HEK293 (cell line): Measurements from ENCODE around the gene TRMT1.

ENCODE experiments used
- CTCF ChIA-PET: fragments of 350-600 bp; formaldehyde crosslinking; extraction: SDS; loops from one replicate; lab custom pipeline; 2021; ENCODE audit warnings: antibody characterized with exemption; lab: Yijun Ruan, JAX
- POLR2A ChIA-PET: fragments of 300-600 bp; formaldehyde crosslinking; extraction: SDS; loops from one replicate; lab custom pipeline; 2020; ENCODE audit warnings: antibody characterized with exemption, inconsistent platforms; lab: Yijun Ruan, JAX
- H3K27ac ChIP-seq: fragments of 200-500 bp; sonication (Bioruptor generic); 2 replicates; pipeline ENCODE4 v1.5.1; 2014; ENCODE audit warnings: low read depth, low read length, control low read depth, inconsistent platforms; ENCODE audit errors: extremely low read depth
- H3K36me3 ChIP-seq, 2 experiments: fragments of 200-500 bp in 1 of 2; sonication (Bioruptor generic) in 1 of 2; 1 replicate in 1 of 2; 2 replicates in 1 of 2; pipeline ENCODE4 v1.5.1; 2014 to 2017; ENCODE audit warnings: inconsistent platforms in 2 of 2, low read length in 2 of 2; ENCODE audit not compliant: control insufficient read depth in 2 of 2, insufficient read depth in 1 of 2
- H3K4me1 ChIP-seq: fragments of 200-500 bp; sonication (Bioruptor generic); 2 replicates; pipeline ENCODE4 v1.5.1; 2014; ENCODE audit warnings: mild to moderate bottlenecking, low read length, inconsistent platforms; ENCODE audit not compliant: control insufficient read depth, insufficient read depth
- H3K4me3 ChIP-seq: 2 replicates; pipeline ENCODE4 v1.5.1; 2011; ENCODE audit warnings: low read depth, mild to moderate bottlenecking, control low read depth, low read length, moderate library complexity
- H3K9me3 ChIP-seq: fragments of 200-500 bp; sonication (Bioruptor generic); 2 replicates; pipeline ENCODE4 v1.5.1; 2014; ENCODE audit warnings: low read depth, low read length, inconsistent platforms; ENCODE audit not compliant: control insufficient read depth, insufficient read depth
- HOXA7 ChIP-seq: sonication (generic); formaldehyde crosslinking; IDR thresholded peaks from 2 replicates; pipeline ENCODE4 v1.8.1; 2022; ENCODE audit warnings: missing genetic modification reagents, borderline replicate concordance
- PBX3 ChIP-seq: sonication (generic); formaldehyde crosslinking; IDR thresholded peaks from 2 replicates; pipeline ENCODE4 v1.8.1; 2022; ENCODE audit warnings: mild to moderate bottlenecking, moderate library complexity, missing genetic modification reagents
- SETDB1 ChIP-seq: IDR thresholded peaks from one replicate; pipeline ENCODE4 v1.6.1; 2017; ENCODE audit warnings: mild to moderate bottlenecking, low read length, moderate library complexity, mixed read lengths; ENCODE audit not compliant: insufficient read length
- SP3 ChIP-seq: fragments of 450-650 bp; formaldehyde crosslinking; IDR thresholded peaks from 2 replicates; pipeline ENCODE4 v1.5.1; 2016; ENCODE audit warnings: missing biosample characterization, missing genetic modification characterization
- SP7 ChIP-seq: fragments of 450-650 bp; formaldehyde crosslinking; IDR thresholded peaks from 2 replicates; pipeline ENCODE4 v1.5.1; 2016; ENCODE audit warnings: missing biosample characterization, missing genetic modification characterization
- TSHZ1 ChIP-seq: fragments of 450-650 bp; formaldehyde crosslinking; IDR thresholded peaks from 2 replicates; pipeline ENCODE4 v1.5.1; 2016; ENCODE audit warnings: missing biosample characterization, missing genetic modification characterization, borderline replicate concordance
- ZBTB6 ChIP-seq: fragments of 450-650 bp; formaldehyde crosslinking; IDR thresholded peaks from 2 replicates; pipeline ENCODE4 v1.5.1; 2017; ENCODE audit warnings: missing biosample characterization, missing genetic modification characterization
- ZFP69B ChIP-seq: fragments of 450-650 bp; formaldehyde crosslinking; IDR thresholded peaks from 2 replicates; pipeline ENCODE4 v1.5.1; 2016; ENCODE audit warnings: missing biosample characterization, missing genetic modification characterization
- ZIC2 ChIP-seq: fragments of 450-650 bp; formaldehyde crosslinking; IDR thresholded peaks from 2 replicates; pipeline ENCODE4 v1.5.1; 2016; ENCODE audit warnings: missing biosample characterization, missing genetic modification characterization
- ZNF121 ChIP-seq: fragments of 450-650 bp; formaldehyde crosslinking; IDR thresholded peaks from 2 replicates; pipeline ENCODE4 v1.5.1; 2016; ENCODE audit warnings: missing biosample characterization, missing genetic modification characterization
- ZNF174 ChIP-seq: fragments of 450-650 bp; formaldehyde crosslinking; IDR thresholded peaks from 2 replicates; pipeline ENCODE4 v1.5.0; 2017; ENCODE audit warnings: missing biosample characterization, mild to moderate bottlenecking, missing genetic modification characterization
- ZNF24 ChIP-seq: fragments of 450-650 bp; formaldehyde crosslinking; IDR thresholded peaks from 2 replicates; pipeline ENCODE4 v1.5.1; 2016; ENCODE audit warnings: missing biosample characterization, missing genetic modification characterization
- ZNF280C ChIP-seq: fragments of 450-650 bp; formaldehyde crosslinking; IDR thresholded peaks from 2 replicates; pipeline ENCODE4 v1.5.1; 2016; ENCODE audit warnings: missing biosample characterization, missing genetic modification characterization
- ZNF311 ChIP-seq: fragments of 450-650 bp; formaldehyde crosslinking; IDR thresholded peaks from 2 replicates; pipeline ENCODE4 v1.5.1; 2017; ENCODE audit warnings: missing biosample characterization, missing genetic modification characterization, borderline replicate concordance
- ZNF449 ChIP-seq: fragments of 450-650 bp; formaldehyde crosslinking; IDR thresholded peaks from 2 replicates; pipeline ENCODE4 v1.5.1; 2017; ENCODE audit warnings: missing biosample characterization, mild to moderate bottlenecking, missing genetic modification characterization, moderate library complexity
- ZNF561 ChIP-seq: fragments of 450-650 bp; IDR thresholded peaks from 2 replicates; pipeline ENCODE4 v1.5.1; 2018; ENCODE audit warnings: missing biosample characterization, missing genetic modification characterization, borderline replicate concordance
- ZNF571 ChIP-seq: fragments of 450-650 bp; formaldehyde crosslinking; IDR thresholded peaks from 2 replicates; pipeline ENCODE4 v1.5.0; 2017; ENCODE audit warnings: missing biosample characterization, missing genetic modification characterization
- ZNF692 ChIP-seq: fragments of 450-650 bp; formaldehyde crosslinking; IDR thresholded peaks from 2 replicates; pipeline ENCODE4 v1.5.1; 2016; ENCODE audit warnings: missing biosample characterization, missing genetic modification characterization
- ZNF837 ChIP-seq: fragments of 450-650 bp; formaldehyde crosslinking; IDR thresholded peaks from 2 replicates; pipeline ENCODE4 v1.5.1; 2016; ENCODE audit warnings: missing biosample characterization, missing genetic modification characterization
- ZXDB ChIP-seq: fragments of 450-650 bp; formaldehyde crosslinking; IDR thresholded peaks from 2 replicates; pipeline ENCODE4 v1.5.1; 2016; ENCODE audit warnings: missing biosample characterization, missing genetic modification characterization

TRMT1 gene

GRCh38 chr19:13164343-13165161, 48.0 kb upstream of the TRMT1 start (continued):
- TF ChIP-seq ZBTB6 (tag by site-specific recombination) (0 out of 2 replicates have a peak, but pooled peaks have one; percentile 12), SP7 (peak; percentile 97), SP3 (tag by site-specific recombination) (peak; percentile 84)
- TF ChIP-seq, all 188 proteins: peak for 42

GRCh38 chr19:13163609-13164342, 47.2 kb upstream of the TRMT1 start:
- peak overlapping the region; percentile 0 for H3K4me3 ChIP-seq
- ChIA-PET CTCF (interaction anchor here (0.8 to 1.7 kb wide), 3 partner anchors 12 to 70 kb away, joined by 3 to 5 read pairs (median 3); no protein-coding TSS in a partner anchor), POLR2A (interaction anchor here (0.6 to 6.3 kb wide), 12 partner anchors 9 to 676 kb away, joined by 3 to 89 read pairs (median 5); partner anchors contain the start of genes CALR, IER2 and STX10)
- H3K27ac ChIP-seq: peak overlapping the region; percentile 72
- no peaks in the 10 kb centered on the region for H3K9me3 ChIP-seq
- no peaks in the 10 kb centered on the region for H3K36me3 ChIP-seq
- H3K4me1 ChIP-seq: peaks cover 17% of the 10 kb centered on the region
- peak; percentile 60 for TF ChIP-seq ZNF692 (tag by site-specific recombination)
- TF ChIP-seq ZXDB (tag by site-specific recombination): no peak
- no peak for TF ChIP-seq ZNF280C (tag by site-specific recombination)
- TF ChIP-seq HOXA7: no peak
- TF ChIP-seq ZNF311: no peak
- no peak for TF ChIP-seq ZNF571 (tag by site-specific recombination)
- TF ChIP-seq ZNF174 (tag by site-specific recombination): no peak
- peak; percentile 20; the same call in 1 of the 2 replicates for TF ChIP-seq ZIC2 (tag by site-specific recombination)
- TF ChIP-seq ZNF837: no peak
- TF ChIP-seq ZNF561: no peak
- TF ChIP-seq TSHZ1: no peak
- no peak for TF ChIP-seq PBX3 (CRISPR knock-in tag)
- peak; percentile 60; the same call in 1 of the 2 replicates for TF ChIP-seq ZNF449 (tag by site-specific recombination)
- TF ChIP-seq ZNF24 (tag by site-specific recombination): no peak
- no peak for TF ChIP-seq ZFP69B (tag by site-specific recombination)
- no peak for TF ChIP-seq SETDB1
- TF ChIP-seq ZNF121 (tag by site-specific recombination): no peak
